SK-N-SH (cell line): ENCODE measurements around the gene DIPK1C.

Experiments
- CHD2 ChIP-seq: fragments of 150-350 bp; IDR thresholded peaks from 2 replicates; pipeline ENCODE4 v1.6.1; 2018; ENCODE audit warnings: low read length; ENCODE audit not compliant: partially characterized antibody
- CTCF ChIP-seq: fragments of 200-600 bp; sonication (generic); IDR thresholded peaks from 2 replicates; pipeline ENCODE4 v1.6.1; 2017; ENCODE audit warnings: antibody characterized with exemption, mild to moderate bottlenecking, moderate library complexity
- NFIC ChIP-seq: IDR thresholded peaks from 2 replicates; pipeline ENCODE4 v1.4.0; 2012; ENCODE audit warnings: borderline replicate concordance
- NRF1 ChIP-seq: IDR thresholded peaks from 2 replicates; pipeline ENCODE4 v1.6.1; 2012; ENCODE audit warnings: low read depth, mild to moderate bottlenecking, low read length
- POLR2AphosphoS5 ChIP-seq: IDR thresholded peaks from 2 replicates; pipeline ENCODE4 v1.6.1; 2012; ENCODE audit warnings: low read depth, low read length
- RAD21 ChIP-seq: IDR thresholded peaks from 2 replicates; pipeline ENCODE4 v1.6.1; 2012; ENCODE audit warnings: mild to moderate bottlenecking, low read length
- RXRA ChIP-seq: IDR thresholded peaks from 2 replicates; pipeline ENCODE4 v1.4.0; 2012; ENCODE audit warnings: low read depth, mild to moderate bottlenecking, borderline replicate concordance
- SIN3A ChIP-seq: IDR thresholded peaks from 2 replicates; pipeline ENCODE4 v1.6.1; 2012; ENCODE audit warnings: low read depth, mild to moderate bottlenecking, low read length, moderate library complexity, borderline replicate concordance
- TF ChIP-seq, protein P1 (sequence below): fragments of 150-350 bp; IDR thresholded peaks from 2 replicates; pipeline ENCODE4 v1.6.1; 2017; ENCODE audit warnings: antibody characterized with exemption, low read length, low read depth, borderline replicate concordance

- TF ChIP-seq CTCF (no peak), NRF1 (no peak), RXRA (no peak), NFIC (no peak), RAD21 (no peak), SIN3A (no peak), CHD2 (no peak), POLR2AphosphoS5 (no peak)
- TF ChIP-seq, protein P1, sequence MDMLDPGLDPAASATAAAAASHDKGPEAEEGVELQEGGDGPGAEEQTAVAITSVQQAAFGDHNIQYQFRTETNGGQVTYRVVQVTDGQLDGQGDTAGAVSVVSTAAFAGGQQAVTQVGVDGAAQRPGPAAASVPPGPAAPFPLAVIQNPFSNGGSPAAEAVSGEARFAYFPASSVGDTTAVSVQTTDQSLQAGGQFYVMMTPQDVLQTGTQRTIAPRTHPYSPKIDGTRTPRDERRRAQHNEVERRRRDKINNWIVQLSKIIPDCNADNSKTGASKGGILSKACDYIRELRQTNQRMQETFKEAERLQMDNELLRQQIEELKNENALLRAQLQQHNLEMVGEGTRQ, result no peak
Observed at GRCh38 chr18:74463983-74464382, 6.9 kb upstream of the DIPK1C start.
